HG02973 (cell line): Measurements from ENCODE around the gene LSM3.
"Not testable (repeated sequence)": the region's sequence is repeated elsewhere in the genome, so short reads cannot be mapped to it uniquely, and the experiment has no call there.

Experiments
- ATAC-seq: cut with Tn5 transposase; IDR thresholded peaks from one replicate; pipeline ENCODE4 v1.9.1; 2021; ENCODE audit warnings: moderate library complexity; ENCODE audit not compliant: unreplicated experiment

Gene LSM3

DNA sequence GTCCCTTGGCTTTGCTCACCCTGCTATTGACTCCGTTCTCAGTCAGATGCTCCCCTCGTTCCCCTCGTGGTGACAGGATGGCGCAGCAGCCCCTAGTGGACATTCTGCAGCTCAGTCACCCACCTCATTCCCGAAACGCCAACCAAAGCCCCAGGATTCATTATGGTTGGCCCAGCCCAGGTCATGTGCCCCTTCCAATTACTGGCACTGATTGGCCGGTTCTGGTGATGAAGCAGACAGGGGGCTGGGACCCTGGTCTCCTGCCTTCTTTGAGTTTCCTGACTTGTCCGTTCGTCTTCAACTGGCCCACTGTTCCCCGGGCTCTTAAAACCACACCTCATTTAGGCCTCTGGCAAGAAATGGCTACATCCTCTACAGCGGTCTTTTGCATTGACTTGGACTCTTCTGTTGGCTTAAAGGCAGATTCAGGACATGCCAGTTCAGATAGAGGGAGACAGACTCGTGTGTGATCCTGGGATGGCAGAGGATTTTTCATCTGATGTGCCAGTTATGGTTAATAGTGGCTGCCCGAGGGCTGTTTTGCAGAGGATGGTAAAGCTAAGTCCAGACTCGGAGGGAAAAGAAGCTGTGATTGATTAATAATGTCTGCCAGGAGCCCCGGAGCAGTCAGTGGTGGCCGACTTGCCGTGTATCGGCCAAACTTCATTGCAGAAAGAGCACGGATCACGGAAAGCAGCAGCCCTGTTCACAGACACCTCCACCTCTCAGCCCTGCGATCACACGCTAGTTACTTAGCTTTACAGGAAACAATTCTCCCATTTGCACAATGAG is 37.8 kb downstream of the LSM3 start:
- ATAC-seq, result no peak

GRCh38 chr3:14218355-14218754 is 39.7 kb downstream of the LSM3 start:
- ATAC-seq, result no peak

- no peak for ATAC-seq
Measured at GRCh38 chr3:14220933-14221332, 42.3 kb downstream of the LSM3 start.

DNA sequence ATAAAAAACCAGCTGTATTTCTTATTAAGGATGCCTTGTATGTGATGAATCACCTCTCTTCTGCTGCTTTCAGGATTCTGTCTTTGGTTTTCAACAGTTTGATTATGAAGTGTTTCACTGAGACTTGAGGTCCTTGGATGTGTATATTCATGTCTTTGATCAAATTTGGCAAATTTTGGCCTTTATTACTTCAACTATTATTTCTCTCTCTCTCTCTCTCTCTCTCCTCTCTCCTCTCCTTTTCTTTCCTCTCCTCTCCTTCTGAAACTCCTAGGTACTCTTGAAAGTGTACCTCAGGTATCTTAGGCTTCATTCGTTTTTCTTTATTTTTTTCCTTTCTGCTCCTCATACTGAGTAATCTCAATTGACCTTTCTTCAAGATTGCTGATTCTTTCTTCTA is 43.3 kb downstream of the LSM3 start:
- ATAC-seq, result no peak

- ATAC-seq, result no peak
Measured at GRCh38 chr3:14222457-14222856, 43.8 kb downstream of the LSM3 start.

DNA sequence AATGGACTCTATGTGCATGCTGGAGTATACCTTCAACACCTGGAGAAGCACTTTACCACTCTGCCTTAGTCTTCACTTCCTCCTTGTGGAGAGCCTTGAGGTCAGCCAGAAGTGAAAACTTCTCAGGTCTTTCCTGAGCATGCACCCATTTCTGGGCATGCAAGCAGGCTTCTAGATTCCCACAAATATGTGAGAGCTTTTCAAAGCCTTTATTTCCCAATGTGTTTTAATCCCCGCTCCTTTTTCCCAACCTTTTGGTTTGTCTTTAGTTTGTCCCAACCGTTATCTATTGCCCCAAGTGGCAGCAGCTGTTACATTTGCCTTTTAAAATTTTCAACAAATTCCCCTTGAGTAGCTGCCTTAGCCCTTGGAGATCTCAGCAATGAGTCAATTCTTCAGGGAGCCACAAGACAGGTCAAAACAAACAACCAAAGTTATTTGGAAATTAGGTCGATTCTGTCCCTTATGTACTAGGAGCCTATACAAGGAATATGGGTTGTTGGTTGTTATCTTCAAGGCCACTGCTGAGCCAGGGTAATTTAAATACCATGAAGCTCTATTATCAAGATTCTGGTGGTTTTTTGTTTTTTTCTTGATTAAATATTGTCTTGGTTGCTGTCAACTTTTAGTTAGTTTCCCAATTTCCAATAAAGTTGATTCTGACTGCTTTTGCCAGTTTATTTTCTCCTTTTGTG is 44.4 kb downstream of the LSM3 start:
- no peak for ATAC-seq

DNA sequence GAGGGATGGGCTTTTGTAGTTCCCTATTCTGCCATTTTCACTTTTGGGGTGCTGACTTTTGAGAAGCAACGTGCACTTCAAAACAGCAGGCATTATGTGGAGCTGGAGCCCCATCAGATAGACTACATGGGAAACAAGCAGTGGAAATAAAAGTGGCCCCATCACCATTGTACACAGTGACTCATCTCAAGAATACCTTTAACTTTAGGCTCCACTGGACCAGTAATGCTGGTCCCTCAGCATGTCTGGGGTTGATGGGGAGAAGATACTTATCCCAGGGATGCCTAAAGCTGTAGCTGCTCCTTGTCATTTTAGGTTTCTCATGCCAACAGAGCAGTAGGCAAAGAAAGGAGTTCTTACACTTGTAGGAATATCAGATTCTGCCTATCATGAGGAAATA is 45.0 kb downstream of the LSM3 start:
- no peak for ATAC-seq

GRCh38 chr3:14224895-14225294 is 46.3 kb downstream of the LSM3 start:
- no peak for ATAC-seq

DNA sequence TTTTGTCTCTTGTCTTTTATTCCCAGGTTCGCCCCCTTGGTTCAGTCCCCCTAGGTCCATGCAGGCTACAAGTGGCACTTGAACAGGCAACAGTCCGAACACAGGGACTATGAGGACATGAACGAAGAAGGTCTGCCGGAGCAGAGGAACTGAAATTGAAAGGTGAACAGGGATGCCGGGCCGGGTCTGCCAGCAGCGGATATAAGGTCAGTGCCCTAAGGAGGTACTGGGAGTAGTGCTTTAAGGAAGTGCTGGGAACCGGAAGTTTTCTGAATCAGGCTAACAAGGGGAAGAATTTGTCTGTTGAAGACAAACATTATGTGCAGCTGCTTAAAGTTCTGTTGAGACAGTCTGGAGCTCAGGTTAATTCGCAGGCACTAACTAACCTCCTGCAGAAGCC is 46.8 kb downstream of the LSM3 start:
- no peak for ATAC-seq

DNA sequence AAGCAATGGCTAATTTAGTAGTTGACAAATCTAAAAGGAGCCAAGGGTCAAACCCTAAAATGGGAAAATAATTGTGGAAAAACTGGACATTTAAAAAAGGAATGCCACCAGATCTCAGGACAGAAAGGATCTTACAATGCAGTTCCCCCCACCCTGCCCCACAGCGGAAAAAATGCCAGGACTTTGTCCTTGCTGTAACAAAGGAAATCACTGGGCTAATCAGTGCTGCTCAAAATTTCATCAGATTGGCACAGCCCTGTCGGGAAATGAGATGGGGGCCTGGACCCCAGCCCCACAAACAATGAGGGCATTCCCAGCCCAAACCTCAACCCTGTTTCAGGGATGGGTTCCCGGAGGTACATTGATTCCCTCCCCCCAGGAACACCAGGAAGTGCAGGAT is 47.7 kb downstream of the LSM3 start:
- not testable (repeated sequence) for ATAC-seq

- no peak for ATAC-seq
Measured at GRCh38 chr3:14227856-14228255, 49.2 kb downstream of the LSM3 start.

- no peak for ATAC-seq
Measured at GRCh38 chr3:14228681-14229470, 50.3 kb downstream of the LSM3 start.

GRCh38 chr3:14229695-14230094 is 51.1 kb downstream of the LSM3 start:
- not testable (repeated sequence) for ATAC-seq

GRCh38 chr3:14230729-14231128 is 52.1 kb downstream of the LSM3 start:
- ATAC-seq, result no peak

DNA sequence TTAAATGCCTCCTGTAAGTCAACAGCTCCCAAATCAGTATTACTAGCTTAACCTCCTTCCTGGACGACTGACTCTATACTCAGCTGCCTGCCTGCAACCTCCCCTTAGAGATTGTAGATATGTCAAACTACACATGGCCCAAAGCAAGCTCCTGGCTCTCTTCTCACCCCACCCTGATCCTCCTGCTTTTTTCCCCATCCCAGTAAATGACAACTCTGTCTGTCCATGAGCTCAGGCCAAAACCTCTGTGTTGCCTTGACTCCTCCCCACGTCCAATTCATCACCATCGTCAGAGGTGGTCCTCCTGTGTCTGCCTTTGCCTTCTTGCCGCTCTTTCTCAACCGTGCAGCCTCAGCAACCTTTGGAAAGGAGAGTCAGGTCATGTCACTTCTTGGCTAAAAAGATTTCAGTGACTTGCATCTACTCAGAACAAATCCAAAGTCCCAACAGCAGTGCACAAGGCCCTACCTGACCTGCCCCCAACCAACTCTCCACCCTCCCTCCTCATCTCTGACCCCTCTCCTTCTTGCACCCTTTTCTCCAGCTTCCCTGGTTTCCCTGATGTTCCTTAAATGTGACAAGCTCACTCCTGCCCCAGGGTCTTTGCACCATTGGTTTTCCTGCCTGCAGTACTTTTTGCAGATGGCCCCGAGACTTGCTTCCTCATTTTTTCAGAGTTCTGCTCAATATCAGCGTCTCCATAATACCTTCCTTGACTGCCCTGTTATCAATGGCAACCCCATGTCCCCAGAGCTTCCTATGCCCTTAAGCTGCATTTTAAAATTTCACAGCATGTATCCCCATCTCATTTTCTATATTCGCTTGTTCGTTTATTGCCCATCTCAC is 52.8 kb downstream of the LSM3 start:
- ATAC-seq, result no peak

DNA sequence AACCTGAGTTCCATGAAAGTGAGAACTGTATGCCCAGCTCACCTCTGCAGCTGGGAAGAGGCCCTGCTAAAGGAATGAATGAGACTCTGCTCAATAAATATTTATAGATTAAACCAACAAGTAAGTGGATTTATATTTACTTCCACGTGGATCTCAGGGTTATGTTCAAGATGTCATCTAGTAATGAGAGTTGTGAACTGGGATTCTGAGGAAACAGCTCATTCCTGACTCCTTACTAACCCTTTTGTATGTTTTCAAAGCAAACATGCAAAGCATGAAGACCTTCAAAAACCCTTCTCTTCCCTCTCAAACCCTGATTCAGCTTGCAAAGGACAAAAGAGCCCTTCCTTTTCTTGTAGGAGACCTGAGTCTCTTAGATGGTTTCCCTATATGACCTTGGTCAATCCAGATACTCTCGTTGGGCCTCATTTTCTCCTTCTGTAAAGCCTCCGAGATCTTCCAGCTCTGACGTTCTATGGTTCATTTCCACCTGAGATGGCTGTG is 53.4 kb downstream of the LSM3 start:
- ATAC-seq, result no peak

DNA sequence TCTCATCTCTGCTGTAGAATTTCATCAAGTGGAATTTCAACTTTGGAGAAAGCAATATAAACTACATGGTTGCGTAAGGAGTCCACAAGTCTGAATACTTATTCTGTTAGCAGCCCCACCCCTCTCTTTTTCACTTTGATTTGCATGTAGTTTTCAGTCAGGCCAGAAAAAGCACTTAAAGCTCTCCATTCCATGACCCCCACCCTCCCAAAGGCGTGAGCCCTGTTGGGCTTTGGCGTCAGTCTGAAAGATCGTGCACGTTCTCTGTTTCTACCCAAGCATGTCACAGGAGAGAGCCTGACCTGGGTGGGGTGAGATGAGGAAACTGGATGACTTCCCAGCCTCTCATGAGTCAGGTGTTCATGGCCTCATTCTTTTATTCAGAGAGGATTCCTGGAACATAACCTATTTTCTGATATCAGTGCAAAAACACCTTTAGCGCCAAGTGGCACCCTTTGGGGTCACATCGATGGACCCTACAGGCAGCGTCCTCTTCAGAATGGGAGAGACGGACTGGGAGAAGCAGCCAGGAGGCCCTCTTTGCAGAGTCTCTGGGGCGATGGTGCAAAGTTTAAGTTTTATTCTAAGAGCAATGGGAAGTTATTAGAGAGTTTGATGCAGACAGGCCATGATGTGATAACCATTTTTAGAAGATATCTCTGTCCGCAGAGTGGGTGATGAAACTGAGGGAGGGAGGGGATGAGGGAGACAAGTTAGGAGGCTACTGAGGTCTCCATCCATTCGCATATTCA is 55.8 kb downstream of the LSM3 start:
- no peak for ATAC-seq

DNA sequence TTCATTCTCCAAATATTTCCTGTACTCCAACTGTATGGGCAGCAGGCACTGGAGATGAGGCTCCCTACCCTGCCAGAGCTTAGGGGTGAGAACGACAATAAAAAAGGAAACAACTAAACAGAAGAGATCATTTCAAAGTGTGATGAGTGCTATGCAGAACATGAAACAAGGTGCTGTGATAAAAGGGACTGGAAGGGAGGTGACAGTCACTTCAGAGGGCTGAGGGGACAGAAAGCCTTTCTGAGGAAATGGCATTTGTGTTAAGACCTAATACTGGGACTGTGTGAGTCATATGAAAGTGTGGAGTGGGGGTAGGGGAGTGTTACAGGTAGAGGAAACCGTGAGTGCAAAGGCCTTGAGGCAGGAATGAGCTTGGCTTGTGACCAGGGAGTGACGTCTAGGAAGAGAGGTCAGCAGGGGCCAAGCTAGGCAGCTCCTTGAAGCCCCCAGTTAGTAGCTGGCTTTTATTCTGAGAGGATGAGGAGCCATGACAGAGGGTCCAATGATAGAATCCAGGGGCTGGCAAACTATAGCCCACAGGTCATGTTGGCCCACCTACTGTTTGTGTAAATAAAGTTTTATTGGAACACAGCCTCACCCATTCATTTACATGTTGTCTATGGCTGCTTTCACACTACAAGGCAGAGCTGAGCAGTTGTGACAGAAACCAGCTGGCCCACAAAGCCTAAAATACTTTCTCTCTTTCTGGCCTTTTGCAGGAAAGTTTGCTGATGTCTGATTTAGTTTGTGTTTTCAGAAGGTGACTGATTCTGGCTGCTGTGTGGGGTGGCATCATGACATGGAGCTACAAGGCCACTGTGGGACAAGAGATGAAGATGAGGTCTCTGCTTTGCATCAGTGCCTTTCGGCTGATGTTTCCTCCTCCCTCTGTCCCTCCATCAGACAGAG is 56.6 kb downstream of the LSM3 start:
- ATAC-seq, result no peak

- no peak for ATAC-seq
Measured at GRCh38 chr3:14235912-14236295, 57.3 kb downstream of the LSM3 start.
